ENCODE data around the gene PARD3B.

PARD3B gene

DNA sequence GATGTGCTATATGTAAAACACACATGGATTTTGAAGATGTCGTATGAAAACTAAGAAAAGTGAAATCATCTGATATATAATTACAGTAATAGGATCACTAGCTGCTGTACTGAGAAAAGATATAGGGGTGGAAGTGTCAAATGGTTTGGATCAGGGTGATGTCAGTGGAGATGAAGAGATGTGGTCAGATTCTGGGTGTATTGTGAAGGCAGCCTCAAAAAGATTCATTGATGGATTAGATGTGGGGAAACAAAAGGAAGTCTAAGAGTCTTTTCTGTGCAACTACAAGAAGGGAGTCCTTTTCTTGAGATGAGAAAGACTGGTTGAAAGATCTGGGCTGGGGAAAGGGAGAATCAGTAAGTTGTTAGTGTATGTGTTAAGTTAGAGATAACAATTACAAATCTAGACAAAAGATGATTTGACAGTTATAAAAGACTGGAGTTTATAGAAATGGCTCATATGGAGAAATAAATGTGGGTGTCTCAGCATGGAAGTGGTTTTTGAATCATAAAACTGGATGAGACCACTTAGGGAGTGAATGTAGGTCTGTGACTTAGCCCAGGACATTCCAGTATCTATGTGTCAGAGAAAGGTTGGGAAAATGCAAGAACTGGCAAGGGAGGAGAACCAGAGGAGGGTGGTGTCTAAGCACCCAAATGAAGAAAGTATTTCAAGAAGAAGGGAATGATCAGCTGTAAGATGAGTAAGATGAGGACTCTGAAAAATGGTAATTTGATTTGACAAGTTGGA, 347.4 kb downstream of the PARD3B start:
- no peak for DNase-seq (ENCODE audit: low spot score)

GRCh38 chr2:204896146-204896545, 350.9 kb downstream of the PARD3B start:
- no peak for DNase-seq (ENCODE audit: low spot score)

GRCh38 chr2:204897561-204897960, 352.3 kb downstream of the PARD3B start:
- DNase-seq (ENCODE audit: low spot score) = peak; percentile 30

DNA sequence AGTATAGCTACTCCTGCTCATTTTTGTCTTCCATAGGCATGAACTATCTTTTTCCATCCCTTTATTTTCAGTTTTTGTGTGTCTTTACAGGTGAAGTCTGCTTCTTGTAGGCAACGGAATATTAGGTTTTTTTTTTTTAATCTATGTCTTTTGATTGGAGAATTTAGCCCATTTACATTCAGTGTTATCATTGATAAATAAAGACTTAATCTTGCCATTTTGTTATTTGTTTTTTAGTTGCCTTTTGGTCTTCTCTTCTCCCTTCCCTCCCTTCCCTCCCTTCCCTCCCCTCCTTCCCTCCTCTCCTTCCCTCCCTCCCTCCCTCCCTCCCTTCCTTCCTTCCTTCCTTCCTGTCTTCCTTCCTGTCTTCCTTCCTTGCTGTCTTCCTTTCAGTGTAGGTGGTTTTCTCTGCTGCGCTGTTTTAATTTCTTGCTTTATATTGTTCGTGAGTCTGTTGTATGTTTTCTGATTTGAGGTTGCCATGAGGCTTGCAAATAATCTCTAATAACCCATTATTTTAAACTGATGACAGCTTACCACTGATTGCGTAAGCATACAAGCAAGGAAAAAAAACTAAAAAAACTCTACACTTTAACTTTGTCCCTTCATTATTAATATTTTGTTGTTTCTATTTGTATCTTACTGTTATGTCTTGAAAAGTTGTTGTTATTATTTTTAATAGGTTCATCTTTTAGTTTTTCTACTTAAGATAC, 353.8 kb downstream of the PARD3B start:
- no peak for DNase-seq (ENCODE audit: low spot score)

DNA sequence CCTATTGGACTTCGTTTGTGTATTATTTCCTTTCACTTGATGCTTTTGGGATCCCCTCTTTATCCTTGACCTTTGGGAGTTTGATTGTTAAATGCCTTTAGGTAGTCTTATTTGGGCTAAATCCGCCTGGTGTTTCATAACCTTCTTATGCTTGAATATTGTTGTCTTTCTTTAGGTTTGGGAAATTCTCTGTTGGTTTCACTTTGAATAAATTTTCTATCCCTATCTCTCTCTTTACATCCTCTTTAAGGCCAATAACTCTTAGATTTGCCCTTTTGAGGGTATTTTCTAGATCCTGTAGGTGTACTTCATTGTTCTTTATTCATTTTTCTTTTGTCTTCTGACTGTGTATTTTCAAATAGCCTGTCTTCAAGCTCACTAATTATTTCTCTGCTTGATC, 354.7 kb downstream of the PARD3B start:
- DNase-seq (ENCODE audit: low spot score) = no peak

DNA sequence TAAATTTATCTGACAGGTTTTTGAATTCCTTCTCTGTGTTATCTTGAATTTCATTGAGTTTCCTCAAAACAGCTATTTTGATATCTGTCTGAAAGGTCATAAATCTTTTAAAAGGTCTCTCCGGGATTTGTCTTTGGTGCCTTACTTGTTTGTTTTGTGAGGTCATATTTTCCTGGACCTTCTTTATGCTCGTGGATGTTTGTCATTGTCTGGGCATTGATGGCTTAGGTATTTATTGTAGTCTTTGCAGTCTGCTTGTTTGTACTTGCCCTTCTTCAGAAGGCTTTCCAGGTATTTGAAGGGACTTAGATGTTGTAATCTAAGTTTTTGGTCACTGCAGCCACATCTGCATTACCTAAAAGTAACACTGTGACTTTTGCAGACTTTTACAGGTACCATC, 355.2 kb downstream of the PARD3B start:
- no peak for DNase-seq (ENCODE audit: low spot score)

DNA sequence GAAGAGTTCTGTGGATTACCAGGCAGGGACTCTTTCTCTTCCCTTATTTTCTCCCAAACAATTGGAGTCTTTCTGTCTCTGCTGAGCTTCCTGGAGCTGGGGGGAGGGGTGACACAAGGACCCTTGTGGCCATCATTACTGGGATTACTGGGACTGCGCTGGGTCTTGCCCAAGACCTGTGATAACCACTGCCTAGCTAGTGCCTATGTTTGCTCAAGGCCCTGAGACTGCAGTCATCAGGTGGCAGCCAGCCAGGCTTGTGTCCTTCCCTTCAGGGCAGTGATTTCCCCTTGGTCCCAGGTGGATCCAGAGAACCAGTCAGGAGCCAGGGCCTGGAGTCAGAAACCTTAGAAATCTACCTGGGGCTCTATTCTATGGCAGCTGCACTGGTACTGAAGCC, 355.6 kb downstream of the PARD3B start:
- DNase-seq (ENCODE audit: low spot score) = no peak

DNA sequence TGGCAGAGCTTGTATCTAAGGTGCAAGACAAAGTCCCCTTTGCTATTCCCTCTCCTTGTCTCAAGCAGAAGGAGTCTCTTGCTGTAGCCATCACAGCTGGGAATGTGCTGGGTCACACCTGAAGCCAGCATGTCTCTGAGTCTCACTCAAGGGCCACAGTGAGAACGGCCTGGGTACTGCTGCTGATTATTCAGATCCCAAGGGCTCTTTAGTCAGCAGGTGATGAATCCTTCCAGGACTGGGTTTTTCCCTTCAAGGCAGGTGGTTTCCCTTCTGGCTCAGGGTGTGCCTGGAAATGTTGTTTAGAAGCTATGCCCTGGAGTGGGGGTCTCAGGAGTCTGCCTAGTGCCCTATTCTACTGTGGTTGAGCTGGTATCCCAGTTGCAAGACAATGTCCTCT, 356.3 kb downstream of the PARD3B start:
- no peak for DNase-seq (ENCODE audit: low spot score)

DNA sequence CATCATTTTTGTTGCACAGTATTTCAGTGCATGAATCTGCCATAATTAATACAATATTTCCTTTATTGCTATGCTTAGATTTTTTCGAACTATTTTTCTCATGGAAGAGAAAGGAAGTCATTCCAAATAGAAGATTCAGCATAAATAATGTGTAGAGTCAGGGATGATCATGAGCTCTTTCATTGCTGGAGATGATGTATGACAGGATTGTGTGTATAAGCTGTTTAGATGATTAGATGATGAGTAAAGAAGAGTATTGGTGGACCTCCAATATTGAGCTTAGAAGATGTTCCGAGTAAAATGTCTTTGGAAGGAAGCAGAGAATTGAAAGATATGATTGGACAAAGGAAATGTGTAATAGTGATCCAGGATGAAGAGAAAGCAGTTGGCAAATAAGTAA, 364.5 kb downstream of the PARD3B start:
- DNase-seq (ENCODE audit: low spot score) = no peak

- no peak for DNase-seq (ENCODE audit: low spot score)
Observed at GRCh38 chr2:204913312-204913711, 368.0 kb downstream of the PARD3B start.

GRCh38 chr2:204913854-204914464, 368.7 kb downstream of the PARD3B start:
- no peak for DNase-seq (ENCODE audit: low spot score)

GRCh38 chr2:204914708-204915107, 369.4 kb downstream of the PARD3B start:
- DNase-seq (ENCODE audit: low spot score) = no peak

GRCh38 chr2:204917089-204917701, 371.9 kb downstream of the PARD3B start:
- DNase-seq (ENCODE audit: low spot score) = no peak

DNA sequence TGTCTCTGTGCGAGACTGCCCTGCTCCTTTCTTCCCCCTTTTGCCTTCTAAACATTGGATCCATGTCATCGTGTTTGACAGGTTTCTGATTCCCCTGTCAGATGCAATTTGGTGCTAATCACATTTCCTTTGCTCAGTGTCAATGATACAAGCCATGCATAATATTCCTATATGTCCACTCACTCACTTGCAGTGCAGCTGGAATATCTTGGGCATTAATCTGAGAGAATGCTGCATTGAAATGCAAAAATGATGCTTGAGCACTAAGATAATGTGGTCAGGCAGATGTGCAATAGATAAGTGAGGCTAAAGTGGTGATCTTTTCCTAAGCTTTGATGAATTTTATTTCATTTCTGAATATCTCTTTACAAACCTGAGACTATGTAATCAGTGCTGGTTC, 375.5 kb downstream of the PARD3B start:
- no peak for DNase-seq (ENCODE audit: low spot score)

GRCh38 chr2:204923957-204924356, 378.7 kb downstream of the PARD3B start:
- no peak for DNase-seq (ENCODE audit: low spot score)

DNA sequence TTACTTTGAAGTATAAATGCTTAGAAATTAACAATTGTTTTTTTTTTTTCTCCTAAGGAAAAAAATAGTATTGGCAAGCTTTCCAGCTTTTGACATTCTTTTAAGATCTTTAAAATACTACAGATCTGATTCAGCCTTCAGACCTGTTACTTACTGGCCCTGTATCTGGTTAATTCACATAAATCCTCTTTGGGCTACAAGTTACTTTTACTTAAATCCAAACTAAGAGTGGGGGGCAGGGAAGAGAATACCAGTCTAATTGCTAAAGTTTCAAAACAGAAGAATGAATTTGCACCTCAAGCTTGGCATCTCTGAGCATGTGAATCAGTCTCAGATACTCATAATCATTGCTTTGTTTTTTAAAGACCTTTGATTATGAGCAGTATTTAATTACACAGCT, 386.3 kb downstream of the PARD3B start:
- no peak for DNase-seq (ENCODE audit: low spot score)

- DNase-seq (ENCODE audit: low spot score) = no peak
Observed at GRCh38 chr2:204933735-204934374, 388.6 kb downstream of the PARD3B start.

DNA sequence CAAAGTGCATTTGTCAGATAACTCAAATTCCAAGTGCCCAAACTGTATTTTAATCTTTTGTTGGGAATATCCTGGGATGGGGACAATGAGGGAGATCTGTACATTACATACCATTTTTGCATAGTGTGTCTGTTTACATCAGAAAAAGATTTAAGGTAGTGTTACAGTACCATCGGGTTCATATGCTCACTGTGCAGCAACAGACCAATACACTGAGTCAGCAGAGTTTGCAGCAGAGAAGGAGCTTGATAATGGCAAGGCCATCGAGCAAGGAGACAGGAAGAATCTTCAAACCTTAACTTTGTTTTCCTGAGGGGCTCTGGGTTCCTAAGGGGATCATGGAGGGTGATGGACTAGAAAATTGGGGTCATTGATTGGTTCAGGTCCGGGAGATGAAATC, 399.7 kb downstream of the PARD3B start:
- DNase-seq (ENCODE audit: low spot score) = no peak

GRCh38 chr2:204945376-204945775, 400.1 kb downstream of the PARD3B start:
- DNase-seq (ENCODE audit: low spot score) = no peak

DNA sequence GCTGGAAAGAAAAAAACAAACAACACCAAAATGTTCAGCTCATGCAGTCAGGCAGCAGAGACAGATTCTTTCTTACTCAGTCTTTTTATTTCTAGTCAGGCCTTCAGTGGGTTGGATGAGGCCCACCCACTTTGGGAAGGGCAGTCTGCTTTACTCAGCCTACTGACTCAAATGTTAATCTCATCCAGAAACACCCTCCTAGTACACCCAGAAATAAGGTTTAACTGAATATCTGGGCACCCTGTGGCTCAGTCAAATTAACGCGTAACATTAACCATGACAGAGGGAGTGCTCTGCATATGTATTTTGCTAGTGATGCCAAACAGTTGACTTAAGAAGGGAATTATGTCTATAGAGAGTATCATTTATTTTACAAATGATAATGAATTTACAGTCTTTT, 401.6 kb downstream of the PARD3B start:
- DNase-seq (ENCODE audit: low spot score) = no peak

DNA sequence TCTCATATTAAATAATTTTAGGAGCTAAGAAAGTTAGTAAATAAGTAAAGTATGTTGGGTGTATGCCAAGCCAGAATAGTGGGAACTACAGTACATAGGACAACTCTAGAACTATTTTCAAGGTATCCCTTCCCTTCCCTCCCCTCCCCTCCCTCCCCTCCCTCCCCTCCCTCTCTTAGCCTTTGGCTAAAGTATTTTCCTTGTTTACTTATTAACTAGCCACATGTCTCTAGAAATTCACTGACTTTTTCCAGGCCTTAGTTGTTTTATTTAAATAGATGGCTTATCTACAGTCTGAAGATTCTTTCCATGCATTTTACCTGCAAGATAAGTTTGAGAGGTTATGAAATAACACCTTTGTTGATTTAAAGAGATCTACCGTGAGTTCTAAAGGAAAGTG, 402.1 kb downstream of the PARD3B start:
- no peak for DNase-seq (ENCODE audit: low spot score)

DNA sequence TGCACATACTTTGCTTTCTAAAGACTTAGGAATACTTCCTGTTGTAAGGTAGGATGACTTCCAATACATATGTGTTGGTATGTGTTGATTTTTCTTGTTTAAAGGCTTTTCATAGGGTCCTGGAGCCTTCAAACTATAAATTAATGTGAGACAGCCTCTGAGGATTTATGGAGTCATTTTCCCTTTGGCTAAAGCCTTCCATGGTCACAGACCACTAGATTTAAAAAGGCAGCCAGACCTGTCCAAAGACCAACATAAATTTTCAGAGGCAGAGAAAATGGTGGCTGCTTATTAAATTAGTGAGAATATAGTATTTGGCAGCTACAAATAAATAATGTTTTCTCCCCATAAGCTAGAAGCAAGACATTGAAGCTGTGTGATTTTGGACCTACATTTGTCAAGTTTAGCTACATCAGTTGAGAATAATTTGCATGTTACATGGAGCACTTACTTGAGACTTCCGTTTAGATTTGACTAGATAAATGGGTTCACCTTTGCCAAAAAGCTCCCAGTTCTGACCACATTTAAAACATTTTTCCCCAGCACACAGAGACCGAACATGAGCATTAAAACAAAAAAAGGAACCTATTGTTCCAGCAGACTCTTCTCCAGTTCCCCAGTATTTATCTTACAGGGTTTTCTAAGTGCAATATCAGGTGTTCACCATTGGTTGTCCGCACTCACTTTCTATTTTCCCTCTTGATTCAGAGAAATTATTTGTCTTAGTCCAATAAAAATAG, 402.9 kb downstream of the PARD3B start:
- DNase-seq (ENCODE audit: low spot score) = no peak
